Breast epithelium (tissue), 3 donors: ENCODE data around the gene ETS1.

Experiments
- CTCF ChIP-seq, 3 donors: fragments of 450-650 bp; IDR thresholded peaks; one replicate each; pipeline ENCODE4 v1.5.1; 2016 to 2017; ENCODE audit warnings: antibody characterized with exemption in 3 of 3, mild to moderate bottlenecking in 3 of 3, moderate library complexity in 3 of 3
- POLR2A ChIP-seq: fragments of 450-650 bp; IDR thresholded peaks from one replicate; pipeline ENCODE4 v1.6.1; 2016; ENCODE audit warnings: antibody characterized with exemption, mild to moderate bottlenecking, moderate library complexity

GRCh38 chr11:128504486-128504885 is 82.9 kb downstream of the ETS1 start:
- TF ChIP-seq POLR2A (no peak), CTCF (IDR thresholded peaks at IDR 0.05) (no peak)
